A549 (cell line): ENCODE measurements around the gene PGM1.

Experiments used
- CTCF ChIP-seq: fragments of >200 bp; sonication (Bioruptor Twin); formaldehyde crosslinking; IDR thresholded peaks from 3 replicates; pipeline ENCODE4 v1.5.1; 2016
- EP300 ChIP-seq, 2 experiments: fragments of >200 bp; sonication (Bioruptor Twin); formaldehyde crosslinking; IDR thresholded peaks; 2 replicates in 1 of 2; 3 replicates in 1 of 2; pipeline ENCODE4 v1.6.1; 2016 to 2017
- JUN ChIP-seq, 2 experiments: fragments of >200 bp; sonication (Bioruptor Twin); formaldehyde crosslinking; IDR thresholded peaks; 2 replicates in 1 of 2; 3 replicates in 1 of 2; pipeline ENCODE4 v1.6.1; 2016 to 2017
- JUNB ChIP-seq: fragments of >200 bp; sonication (Bioruptor Twin); formaldehyde crosslinking; IDR thresholded peaks from 2 replicates; pipeline ENCODE4 v1.6.1; 2016
- MAZ ChIP-seq: fragments of 150-350 bp; IDR thresholded peaks from 2 replicates; pipeline ENCODE4 v1.6.1; 2014; ENCODE audit warnings: antibody characterized with exemption, low read depth, low read length, borderline replicate concordance
- NFE2L2 ChIP-seq: fragments of 150-350 bp; conservative IDR thresholded peaks from 2 replicates; pipeline ENCODE4 v1.6.1; 2014; ENCODE audit warnings: low read length
- POLR2AphosphoS2 ChIP-seq: conservative IDR thresholded peaks from 2 replicates; pipeline ENCODE4 v1.6.1; 2012; ENCODE audit warnings: low read length, improper control_type of control experiment, inconsistent platforms
- RFX5 ChIP-seq: fragments of 450-650 bp; IDR thresholded peaks from 2 replicates; pipeline ENCODE4 v1.7.1; 2014; ENCODE audit warnings: antibody characterized with exemption, mild to moderate bottlenecking, moderate library complexity

DNA sequence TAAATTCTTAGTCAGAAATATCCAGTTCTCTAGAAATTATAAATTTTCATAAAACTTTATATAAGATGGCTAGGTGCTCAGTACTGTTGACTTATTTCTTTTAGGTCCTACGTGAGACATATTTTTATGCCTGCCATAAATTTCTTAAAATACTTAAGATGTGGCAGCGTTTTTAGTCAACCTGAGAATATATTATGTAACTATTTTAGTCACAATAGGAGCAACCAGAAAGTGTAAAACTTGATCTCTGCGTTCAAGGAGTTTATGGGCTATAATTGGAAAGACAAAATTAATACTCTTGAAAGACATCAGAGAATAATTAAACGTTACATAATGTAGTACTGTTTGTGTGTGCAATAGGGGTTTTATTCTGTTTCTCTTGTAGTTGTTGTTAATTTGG lies 24.1 kb upstream of the PGM1 start:
- TF ChIP-seq MAZ: no peak
- no peak for TF ChIP-seq CTCF
- TF ChIP-seq NFE2L2: no peak
- TF ChIP-seq JUNB: no peak
- no peak for TF ChIP-seq POLR2AphosphoS2
- TF ChIP-seq EP300 (IDR thresholded peaks at IDR 0.05): no peak
- no peak for TF ChIP-seq JUN (IDR thresholded peaks at IDR 0.05)
- TF ChIP-seq RFX5: no peak
